HG02885 (cell line): Measurements from ENCODE around the gene MGAT4A.

ENCODE experiments used
- ATAC-seq: cut with Tn5 transposase; IDR thresholded peaks from one replicate; pipeline ENCODE4 v1.9.1; 2021; ENCODE audit warnings: mild to moderate bottlenecking; ENCODE audit not compliant: unreplicated experiment, poor library complexity

Gene MGAT4A

DNA sequence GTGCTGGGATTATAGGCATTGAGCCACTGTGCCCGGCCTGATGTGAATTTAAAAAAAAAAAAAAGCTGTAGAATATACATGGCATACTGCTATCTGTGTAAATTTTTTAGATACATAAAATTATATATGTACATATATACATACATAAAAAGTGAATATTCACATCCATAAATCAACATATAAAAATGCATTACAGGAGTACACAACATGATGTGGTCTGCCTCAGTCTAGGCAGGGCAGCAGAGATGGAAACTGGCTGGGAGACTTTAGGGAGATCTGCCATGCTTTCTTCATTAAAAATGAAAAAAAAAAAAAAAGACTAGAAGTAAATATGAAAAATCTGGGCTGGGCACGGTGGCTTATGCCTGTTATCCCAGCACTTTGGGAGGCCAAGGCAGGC, 24.3 kb downstream of the MGAT4A start:
- no peak for ATAC-seq

- no peak for ATAC-seq
Measured at GRCh38 chr2:98705333-98705617, 25.7 kb downstream of the MGAT4A start.

GRCh38 chr2:98704499-98705332, 26.2 kb downstream of the MGAT4A start:
- ATAC-seq: no peak

GRCh38 chr2:98703738-98704137, 27.2 kb downstream of the MGAT4A start:
- ATAC-seq: no peak

DNA sequence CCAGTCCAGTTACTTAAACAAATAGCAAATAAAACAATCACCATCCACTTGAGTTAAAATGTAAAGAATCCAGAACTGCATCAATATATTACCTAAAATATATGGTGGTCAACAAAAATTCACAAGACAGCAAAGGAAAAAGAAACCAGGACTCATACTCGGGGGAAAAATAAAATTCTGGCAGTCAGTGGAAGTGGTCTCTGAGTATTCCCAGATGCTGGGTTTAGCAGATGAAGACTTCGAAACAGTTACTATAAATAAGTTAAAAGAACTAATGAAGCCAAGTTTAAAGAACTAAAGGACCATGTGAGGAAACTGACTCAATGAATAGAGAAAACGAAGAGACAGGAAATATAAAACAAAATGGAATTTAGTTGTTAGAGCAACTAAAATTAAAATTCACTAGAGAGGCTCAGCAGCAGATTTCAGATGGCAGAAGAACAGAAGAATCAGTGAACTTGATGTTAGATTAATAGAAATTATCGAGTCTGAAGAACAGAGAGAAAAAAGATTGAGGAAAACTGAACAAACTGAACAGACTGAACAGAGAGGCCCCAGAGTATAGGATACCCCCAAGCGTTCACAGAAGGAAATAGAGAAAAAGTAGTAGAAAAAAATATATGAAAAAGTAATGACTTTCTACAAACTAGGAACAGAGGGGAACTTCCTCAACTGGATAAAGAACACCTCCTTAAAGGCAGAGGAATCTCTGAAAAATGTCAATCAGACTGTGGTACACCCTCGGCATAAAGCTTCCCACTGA, 27.9 kb downstream of the MGAT4A start:
- no peak for ATAC-seq

GRCh38 chr2:98702127-98702802, 28.7 kb downstream of the MGAT4A start:
- ATAC-seq: no peak

GRCh38 chr2:98701230-98701629, 29.7 kb downstream of the MGAT4A start:
- ATAC-seq: no peak

DNA sequence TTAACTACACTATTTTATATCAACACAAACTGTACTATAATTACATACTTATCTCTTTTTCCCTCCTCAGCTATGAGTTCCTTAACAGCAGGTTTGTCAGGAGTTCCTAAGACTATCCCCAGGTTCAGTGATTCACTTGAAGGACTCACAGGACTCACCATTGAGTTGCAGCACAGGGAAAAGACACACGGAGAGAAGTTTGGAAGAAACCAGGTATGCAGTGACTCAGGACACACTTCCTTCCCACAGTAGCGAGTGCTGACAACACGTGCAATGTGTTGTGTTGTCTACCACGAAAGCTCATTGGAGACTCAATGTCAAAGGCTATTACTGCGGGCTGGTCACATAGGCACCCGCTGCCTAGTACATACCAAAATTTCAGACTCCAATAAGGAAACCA, 32.0 kb downstream of the MGAT4A start:
- ATAC-seq: no peak

DNA sequence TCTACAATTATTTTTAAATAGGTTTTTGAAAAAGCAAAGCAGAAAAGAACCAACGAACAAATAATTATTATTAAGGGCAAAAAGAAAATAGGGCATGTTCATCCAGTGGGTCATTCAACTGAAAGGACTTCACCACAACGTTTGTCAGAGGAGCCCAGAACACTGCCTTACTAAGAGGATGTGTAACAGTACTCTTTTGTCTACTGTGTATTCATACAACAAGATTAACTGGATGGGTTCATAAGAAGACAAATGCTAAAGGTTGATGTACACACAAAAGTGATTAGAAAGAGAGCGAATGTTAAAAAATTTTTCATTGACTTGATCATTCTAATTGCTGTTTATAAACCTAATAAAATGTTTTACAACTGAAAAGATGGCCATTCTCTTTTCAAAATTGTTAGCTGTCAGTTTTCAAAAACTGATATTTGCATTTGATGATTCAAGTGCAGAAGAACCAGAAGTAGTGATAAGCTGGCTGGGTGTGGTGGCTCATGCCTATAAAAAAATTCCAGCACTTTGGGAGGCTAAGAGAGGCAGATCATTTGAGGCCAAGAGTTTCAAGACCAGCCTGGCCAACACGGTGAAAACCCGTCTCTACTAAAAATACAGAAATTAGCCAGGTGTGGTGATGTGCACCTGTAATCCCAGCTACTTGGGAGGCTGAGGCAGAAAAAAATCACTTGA, 33.1 kb downstream of the MGAT4A start:
- no peak for ATAC-seq

GRCh38 chr2:98696200-98696599, 34.7 kb downstream of the MGAT4A start:
- ATAC-seq: no peak

- no peak for ATAC-seq
Measured at GRCh38 chr2:98695255-98695654, 35.7 kb downstream of the MGAT4A start.

DNA sequence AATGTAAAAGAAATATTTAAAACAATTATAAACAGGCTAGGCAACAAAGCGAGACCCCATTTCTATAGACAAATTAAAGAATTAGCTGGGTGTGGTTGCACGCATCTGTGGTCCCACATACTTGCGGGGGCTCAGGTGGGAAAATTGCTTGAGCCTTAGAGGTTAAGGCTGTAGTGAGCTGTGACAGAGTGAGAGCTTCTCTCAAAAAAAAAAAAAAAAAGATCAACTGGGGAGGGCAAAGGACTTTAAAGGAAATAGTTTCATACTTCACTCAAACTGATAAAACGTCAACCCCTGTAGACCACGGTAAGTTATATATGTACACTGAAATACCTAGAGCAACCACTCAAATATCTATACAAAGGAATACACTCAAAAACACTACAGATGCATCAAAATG, 37.5 kb downstream of the MGAT4A start:
- ATAC-seq: no peak

DNA sequence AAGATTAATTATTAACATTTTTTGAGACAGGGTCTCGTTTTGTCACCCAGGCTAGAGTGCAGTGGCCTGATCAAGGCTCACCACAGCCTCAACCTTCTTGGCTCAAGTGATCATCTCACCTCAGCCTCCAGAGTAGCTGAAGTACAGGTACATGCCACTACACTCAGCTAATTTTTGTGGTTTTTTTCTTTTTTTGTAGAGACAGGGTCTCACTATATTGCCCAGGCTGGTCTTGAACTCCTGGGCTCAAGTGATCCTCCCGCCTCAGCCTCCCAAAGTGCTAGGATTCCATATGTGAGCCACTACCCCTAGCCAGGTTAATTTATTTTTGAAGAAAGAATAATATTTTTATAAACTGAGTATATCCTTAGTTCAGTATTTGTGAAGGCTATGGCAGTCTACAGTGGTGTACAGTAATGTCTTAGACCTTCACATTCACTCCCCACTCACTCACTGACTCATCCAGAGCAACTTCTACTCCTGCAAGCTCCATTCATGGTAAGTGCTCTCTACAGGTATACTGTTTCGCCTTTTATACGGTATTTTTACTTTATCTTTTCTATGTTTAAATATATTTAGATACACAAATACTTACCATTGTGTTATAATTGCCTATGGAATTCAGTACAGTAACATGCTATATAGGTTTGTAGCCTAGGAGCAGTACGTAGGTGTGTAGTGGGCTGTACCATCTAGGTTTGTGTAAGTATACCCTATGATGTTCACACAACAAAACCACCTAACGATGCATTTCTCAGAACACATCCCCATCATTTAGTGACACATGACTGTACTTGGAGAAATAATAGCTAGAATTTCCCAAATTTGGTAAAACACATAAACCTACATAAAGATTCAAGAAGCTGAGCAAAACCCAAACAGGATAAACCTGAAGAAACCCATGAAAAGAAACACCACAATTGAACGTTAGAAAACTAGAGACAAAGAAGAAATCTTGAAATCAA, 38.6 kb downstream of the MGAT4A start:
- no peak for ATAC-seq

GRCh38 chr2:98691303-98691702, 39.6 kb downstream of the MGAT4A start:
- ATAC-seq: no peak

- no peak for ATAC-seq
Measured at GRCh38 chr2:98685930-98686887, 44.7 kb downstream of the MGAT4A start.

DNA sequence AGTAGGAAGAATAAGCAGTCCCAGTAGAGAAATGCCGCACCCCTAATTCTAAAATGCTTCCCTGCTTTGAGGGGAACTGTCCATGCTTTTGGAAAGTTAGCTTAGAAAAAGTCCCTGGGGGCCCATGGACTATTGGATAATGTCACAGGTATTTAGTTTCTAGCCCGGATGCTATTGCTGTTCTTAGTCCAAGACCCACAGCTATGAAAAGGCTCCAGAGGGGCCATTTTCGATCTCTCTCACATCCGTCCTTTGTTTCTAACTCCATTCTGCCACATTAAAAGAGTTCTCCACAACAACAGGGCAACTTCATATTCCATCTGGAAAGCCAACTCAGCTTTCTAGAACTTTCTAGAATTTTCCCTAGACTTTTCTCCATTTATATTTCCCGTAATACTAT, 47.2 kb downstream of the MGAT4A start:
- ATAC-seq: no peak

DNA sequence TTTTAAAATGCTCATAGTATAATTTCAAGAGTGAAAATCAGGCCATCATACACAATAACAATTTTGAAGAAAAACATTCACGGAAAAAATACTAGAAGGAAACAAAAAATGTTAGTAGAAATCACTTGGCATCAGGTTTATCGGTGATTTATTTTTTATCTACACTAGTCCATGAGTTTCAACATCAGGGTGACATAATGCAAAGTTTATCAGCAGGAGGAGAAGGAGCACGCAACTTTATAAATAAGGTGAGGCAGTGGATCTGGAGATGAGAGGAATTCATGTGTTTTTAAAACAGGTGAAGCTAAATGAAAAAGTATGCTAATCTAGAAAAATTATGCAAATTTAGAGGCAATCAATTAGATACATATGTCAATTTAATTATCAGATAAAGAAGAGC, 54.2 kb downstream of the MGAT4A start:
- ATAC-seq: no peak

DNA sequence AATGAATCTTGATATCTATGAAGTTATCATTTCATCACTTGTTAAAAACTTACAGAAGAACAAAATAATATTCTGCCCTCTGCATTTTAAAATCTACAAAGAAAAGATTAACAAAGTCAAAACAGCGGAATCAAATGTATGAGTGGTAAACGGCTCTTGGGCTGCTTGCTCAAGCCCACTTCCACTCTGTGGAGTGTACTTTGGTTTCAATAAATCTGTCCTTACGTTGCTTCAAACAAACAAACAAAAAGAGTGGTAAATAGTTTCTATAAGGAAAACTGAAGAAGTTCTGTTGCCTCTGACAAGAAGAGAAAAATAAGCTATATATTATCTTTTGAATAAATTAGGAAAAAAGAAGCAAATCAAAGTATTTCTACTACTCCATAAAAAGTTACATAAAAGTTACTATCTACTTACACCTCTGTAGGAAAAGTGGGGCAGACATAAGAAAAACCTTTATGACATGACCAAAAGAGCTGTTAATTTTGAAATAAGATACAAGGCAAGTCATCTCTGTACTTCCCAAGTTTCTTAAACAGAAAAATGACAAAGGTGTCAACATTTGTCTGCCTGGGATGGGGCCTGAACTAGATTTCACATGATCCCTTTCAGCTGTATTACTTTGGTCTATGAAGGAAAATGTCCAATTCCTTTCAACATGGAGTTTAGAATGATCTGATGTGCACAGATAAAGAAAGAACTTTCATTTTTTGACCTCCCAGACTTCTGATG, 56.5 kb downstream of the MGAT4A start:
- ATAC-seq: no peak
